ENCODE results near the gene EIF5.

GRCh38 chr14:103343905-103344797, 10.1 kb downstream of the EIF5 start:
- no peak for TF ChIP-seq CTCF (IDR thresholded peaks at IDR 0.05)
- TF ChIP-seq POLR2A (IDR thresholded peaks at IDR 0.05): no peak

Measured in body of pancreas (tissue), 4 donors.